ENCODE results near the gene RB1.

DNA sequence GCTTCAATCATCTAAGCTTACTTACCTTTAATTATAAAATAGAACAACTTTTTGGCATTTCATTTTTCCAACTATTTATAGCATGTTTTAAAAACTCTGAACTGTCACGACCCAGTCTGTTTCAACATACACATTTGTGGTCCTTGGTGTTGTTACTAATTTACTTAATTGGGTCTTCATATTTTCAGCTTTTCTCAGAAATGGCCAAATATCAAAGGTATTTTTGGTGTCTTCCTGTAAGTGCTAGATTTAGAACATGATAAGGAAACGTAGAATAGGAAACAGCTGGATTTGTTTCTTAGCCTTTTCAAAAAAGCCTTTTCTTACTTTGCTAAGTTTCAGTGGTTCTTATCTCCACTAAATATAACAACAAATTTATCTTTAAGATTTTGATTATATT lies 97.9 kb downstream of the RB1 start:
- TF ChIP-seq, protein P1, sequence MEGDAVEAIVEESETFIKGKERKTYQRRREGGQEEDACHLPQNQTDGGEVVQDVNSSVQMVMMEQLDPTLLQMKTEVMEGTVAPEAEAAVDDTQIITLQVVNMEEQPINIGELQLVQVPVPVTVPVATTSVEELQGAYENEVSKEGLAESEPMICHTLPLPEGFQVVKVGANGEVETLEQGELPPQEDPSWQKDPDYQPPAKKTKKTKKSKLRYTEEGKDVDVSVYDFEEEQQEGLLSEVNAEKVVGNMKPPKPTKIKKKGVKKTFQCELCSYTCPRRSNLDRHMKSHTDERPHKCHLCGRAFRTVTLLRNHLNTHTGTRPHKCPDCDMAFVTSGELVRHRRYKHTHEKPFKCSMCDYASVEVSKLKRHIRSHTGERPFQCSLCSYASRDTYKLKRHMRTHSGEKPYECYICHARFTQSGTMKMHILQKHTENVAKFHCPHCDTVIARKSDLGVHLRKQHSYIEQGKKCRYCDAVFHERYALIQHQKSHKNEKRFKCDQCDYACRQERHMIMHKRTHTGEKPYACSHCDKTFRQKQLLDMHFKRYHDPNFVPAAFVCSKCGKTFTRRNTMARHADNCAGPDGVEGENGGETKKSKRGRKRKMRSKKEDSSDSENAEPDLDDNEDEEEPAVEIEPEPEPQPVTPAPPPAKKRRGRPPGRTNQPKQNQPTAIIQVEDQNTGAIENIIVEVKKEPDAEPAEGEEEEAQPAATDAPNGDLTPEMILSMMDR (IDR thresholded peaks at IDR 0.05 in 2 of 3, conservative IDR thresholded peaks at IDR 0.05 in 1 of 3; ENCODE audit: borderline replicate concordance in 1 of 3, insufficient read depth in 1 of 3, low read depth in 2 of 3, low read length in 2 of 3): no peak
- TF ChIP-seq FOSL1 (IDR thresholded peaks at IDR 0.05; ENCODE audit: low read depth): no peak
- TF ChIP-seq, protein P2, sequence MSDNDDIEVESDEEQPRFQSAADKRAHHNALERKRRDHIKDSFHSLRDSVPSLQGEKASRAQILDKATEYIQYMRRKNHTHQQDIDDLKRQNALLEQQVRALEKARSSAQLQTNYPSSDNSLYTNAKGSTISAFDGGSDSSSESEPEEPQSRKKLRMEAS (IDR thresholded peaks at IDR 0.05): no peak
- TF ChIP-seq, protein P3, sequence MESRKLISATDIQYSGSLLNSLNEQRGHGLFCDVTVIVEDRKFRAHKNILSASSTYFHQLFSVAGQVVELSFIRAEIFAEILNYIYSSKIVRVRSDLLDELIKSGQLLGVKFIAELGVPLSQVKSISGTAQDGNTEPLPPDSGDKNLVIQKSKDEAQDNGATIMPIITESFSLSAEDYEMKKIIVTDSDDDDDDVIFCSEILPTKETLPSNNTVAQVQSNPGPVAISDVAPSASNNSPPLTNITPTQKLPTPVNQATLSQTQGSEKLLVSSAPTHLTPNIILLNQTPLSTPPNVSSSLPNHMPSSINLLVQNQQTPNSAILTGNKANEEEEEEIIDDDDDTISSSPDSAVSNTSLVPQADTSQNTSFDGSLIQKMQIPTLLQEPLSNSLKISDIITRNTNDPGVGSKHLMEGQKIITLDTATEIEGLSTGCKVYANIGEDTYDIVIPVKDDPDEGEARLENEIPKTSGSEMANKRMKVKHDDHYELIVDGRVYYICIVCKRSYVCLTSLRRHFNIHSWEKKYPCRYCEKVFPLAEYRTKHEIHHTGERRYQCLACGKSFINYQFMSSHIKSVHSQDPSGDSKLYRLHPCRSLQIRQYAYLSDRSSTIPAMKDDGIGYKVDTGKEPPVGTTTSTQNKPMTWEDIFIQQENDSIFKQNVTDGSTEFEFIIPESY (IDR thresholded peaks at IDR 0.05; ENCODE audit: extremely low read depth, insufficient replicate concordance, low read length): no peak
